GM06990 (cell line): ENCODE measurements around the gene ING1.

Experiments used
- DNase-seq: peaks from one replicate; pipeline ENCODE4 v3.0.0-alpha.2; 2011; ENCODE audit not compliant: insufficient read length; ENCODE audit errors: extremely low read depth
- H3K27me3 ChIP-seq: replicated peaks from 2 replicates; pipeline ENCODE4 v1.6.0; 2011; ENCODE audit warnings: low read length; ENCODE audit not compliant: control insufficient read depth, insufficient read depth
- H3K36me3 ChIP-seq: 2 replicates; pipeline ENCODE4 v1.5.1; 2011; ENCODE audit warnings: low read length; ENCODE audit not compliant: control insufficient read depth, insufficient read depth
- H3K4me3 ChIP-seq: replicated peaks from 2 replicates; pipeline ENCODE4 v1.5.1; 2011; ENCODE audit warnings: low read depth, mild to moderate bottlenecking, control low read depth, low read length
- TF ChIP-seq, protein P1 (sequence below): IDR thresholded peaks from 2 replicates; pipeline ENCODE4 v1.5.1; 2011; ENCODE audit warnings: low read length, control low read depth, mild to moderate bottlenecking, inconsistent platforms; ENCODE audit not compliant: insufficient read depth, poor library complexity, severe bottlenecking

ING1 gene

GRCh38 chr13:110772091-110772984 is 58.8 kb downstream of the ING1 start:
- H3K4me3 ChIP-seq = no peak overlapping the region
- H3K27me3 ChIP-seq = no peaks in the 10 kb centered on the region; the same call in none of the 2 replicates
- DNase-seq = no peak
- H3K36me3 ChIP-seq = no peaks in the 10 kb centered on the region
- TF ChIP-seq, protein P1, sequence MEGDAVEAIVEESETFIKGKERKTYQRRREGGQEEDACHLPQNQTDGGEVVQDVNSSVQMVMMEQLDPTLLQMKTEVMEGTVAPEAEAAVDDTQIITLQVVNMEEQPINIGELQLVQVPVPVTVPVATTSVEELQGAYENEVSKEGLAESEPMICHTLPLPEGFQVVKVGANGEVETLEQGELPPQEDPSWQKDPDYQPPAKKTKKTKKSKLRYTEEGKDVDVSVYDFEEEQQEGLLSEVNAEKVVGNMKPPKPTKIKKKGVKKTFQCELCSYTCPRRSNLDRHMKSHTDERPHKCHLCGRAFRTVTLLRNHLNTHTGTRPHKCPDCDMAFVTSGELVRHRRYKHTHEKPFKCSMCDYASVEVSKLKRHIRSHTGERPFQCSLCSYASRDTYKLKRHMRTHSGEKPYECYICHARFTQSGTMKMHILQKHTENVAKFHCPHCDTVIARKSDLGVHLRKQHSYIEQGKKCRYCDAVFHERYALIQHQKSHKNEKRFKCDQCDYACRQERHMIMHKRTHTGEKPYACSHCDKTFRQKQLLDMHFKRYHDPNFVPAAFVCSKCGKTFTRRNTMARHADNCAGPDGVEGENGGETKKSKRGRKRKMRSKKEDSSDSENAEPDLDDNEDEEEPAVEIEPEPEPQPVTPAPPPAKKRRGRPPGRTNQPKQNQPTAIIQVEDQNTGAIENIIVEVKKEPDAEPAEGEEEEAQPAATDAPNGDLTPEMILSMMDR = no peak
